HG03439 (cell line): Measurements from ENCODE around the gene PMPCA.

ENCODE experiments used
- ATAC-seq: cut with Tn5 transposase; IDR thresholded peaks from one replicate; pipeline ENCODE4 v1.9.1; 2021; ENCODE audit warnings: mild to moderate bottlenecking, moderate library complexity; ENCODE audit not compliant: unreplicated experiment

The PMPCA gene

DNA sequence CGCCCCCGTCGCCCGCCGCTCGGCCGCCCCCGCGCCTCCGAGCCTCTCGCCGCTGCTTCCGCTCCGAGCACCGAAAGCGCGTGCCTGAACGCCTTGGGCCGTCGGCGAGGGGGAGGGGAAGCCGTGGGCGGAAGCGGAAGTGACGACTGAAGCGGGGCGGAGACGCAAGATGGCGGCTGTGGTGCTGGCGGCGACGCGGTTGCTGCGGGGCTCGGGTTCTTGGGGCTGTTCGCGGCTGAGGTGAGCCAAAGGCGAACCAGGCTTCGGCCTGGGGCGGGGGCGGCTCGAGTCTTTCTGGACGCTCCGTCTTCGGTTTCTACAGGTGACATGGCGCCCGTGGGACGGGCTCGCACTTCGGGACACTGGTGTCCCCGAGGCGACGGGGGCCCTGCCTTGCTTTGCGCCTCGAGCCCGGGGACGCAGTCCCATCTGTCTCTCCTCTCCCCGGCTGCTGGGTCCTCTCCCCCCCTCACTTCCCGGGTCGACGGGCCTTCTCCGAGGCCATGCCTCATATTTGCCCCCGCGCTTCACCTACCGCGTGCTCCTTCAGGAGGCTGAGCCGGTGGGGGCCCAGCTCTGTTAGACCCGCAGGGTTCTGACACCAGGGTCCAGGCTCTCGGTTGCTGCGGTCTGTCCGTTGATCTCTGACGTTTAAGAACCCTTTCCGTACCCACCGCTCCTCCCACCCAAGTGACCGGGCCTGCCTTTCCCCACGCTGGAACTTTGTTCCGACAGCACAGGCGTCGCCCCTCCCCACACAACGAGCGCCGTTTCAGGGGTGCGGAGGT is at the start of gene PMPCA, which contains the start of gene ENTR1:
Gene PMPCA, plus strand, starts transcription at position 159 of the 788 bp plus-strand sequence. Its CDS starts 11 bp downstream, at position 170.
Gene ENTR1, minus strand, starts transcription at position 115 of the 788 bp plus-strand sequence. CDS start 217 bp downstream, outside the sequence.
- ATAC-seq, result peak; percentile 74

DNA sequence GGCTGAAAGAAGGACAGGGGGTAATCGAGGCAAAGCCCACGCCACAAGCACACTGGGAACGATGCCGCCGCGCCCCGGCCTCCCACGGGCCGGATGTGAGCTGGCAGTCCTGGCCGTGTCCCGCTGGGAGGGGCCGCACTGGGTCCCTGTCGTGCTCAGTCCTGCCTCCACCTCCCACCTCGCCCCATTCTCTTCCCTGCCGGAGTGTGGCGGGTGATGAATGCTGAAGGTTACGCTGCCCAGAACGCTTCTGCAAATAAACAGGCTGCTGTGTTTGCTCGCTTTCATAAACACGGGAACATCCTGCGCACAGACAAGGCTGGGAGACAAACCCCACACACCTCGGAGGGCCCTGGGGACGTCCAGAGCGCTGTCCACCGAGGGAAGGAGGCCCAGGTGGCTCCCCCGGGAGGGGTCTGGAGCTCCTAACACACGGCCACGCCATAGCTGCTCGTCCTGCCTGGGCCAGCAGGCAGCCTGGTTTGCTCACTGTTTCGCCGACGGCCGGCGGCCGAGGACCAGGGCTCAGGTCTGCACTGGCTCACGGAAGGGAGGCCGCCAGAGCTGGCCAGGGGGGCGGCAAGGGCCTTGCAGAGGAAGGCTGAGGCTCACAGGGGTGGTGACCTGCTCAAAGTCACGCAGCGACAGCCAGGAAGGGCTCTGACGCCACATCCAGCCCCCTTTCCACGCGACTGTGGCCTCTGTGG is 49.3 kb upstream of the PMPCA start:
- ATAC-seq, result no peak

DNA sequence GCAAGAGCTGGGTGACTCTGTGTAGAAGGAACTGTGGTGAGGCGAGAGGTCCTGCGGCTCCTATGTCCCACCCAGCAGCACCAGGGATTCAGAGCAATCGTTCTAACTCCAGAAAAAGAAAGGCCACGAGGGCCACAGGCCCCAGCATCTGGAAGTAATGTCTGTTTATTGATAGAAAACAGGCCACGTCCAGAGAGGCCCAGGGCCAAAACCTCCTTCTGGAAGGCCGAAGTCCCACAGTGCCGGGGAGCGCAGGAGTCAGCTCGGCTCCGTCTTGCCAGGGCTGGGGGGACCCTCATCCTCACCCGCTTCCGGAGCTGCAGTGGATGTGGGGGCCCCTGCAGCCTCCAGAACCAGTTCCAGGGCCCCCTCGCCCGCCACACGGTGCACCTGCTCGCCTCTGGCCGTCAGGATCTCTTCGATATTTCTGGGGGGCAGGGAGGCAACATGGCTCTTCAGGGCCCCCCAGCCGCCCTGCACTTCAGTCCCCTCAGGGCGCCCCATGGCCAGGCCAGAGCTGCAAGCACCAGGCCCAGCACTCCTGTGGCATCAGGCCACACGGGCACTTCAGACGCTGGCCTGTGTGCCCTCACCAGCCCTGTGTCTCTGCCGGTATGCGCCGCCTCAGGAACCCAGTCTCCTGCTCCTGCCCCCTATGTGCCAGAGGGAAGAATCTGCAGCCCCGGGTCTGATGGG is 48.6 kb upstream of the PMPCA start:
- ATAC-seq, result no peak

GRCh38 chr9:136362450-136362784 is 48.0 kb upstream of the PMPCA start:
- ATAC-seq, result no peak

DNA sequence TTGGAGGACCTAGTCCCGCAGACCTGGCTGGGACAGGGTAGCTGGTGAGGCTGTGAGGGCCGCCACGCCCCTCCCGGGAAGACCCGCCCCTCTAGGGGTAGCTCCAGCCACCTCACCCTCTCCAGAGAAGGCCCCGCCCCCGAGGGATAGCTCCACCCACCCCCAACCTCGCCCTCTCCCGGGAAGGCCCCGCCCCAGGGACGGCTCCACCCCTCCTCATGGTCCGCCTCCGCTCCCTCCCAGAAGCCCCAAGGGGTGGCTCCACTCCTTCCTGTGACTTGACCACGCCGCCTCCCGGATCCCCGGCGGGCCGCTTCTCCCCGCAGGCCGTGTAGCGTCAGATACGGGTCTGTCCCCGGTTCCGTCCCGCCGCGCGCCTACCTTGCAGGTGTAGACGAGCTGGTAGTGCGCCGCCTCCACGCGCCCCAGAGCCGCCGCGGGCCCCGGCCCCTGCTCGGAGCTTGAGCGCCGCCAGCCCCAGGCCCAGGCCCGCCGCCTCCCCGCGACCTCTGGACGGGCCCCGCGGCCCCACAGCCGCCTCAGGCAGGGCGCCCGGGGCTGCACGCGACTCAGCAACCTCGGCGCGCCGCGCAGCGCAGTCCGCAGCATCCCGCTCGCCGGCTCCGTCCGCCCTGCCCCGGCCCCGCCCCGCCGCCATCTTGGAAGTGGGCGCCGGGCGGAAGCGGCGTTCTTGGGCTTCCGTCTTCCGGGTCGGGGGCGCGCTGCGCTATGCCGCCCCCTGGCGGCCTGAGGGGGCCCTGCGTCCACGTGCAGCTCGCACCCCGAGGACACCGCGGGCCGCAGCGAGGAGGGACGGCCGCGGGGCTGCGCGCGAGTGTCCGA is 47.1 kb upstream of the PMPCA start, which contains the start of gene DNLZ:
Gene DNLZ, minus strand, starts transcription at position 639 of the 843 bp plus-strand sequence. Its CDS starts 30 bp downstream, at position 609.
- ATAC-seq, result peak; percentile 70

DNA sequence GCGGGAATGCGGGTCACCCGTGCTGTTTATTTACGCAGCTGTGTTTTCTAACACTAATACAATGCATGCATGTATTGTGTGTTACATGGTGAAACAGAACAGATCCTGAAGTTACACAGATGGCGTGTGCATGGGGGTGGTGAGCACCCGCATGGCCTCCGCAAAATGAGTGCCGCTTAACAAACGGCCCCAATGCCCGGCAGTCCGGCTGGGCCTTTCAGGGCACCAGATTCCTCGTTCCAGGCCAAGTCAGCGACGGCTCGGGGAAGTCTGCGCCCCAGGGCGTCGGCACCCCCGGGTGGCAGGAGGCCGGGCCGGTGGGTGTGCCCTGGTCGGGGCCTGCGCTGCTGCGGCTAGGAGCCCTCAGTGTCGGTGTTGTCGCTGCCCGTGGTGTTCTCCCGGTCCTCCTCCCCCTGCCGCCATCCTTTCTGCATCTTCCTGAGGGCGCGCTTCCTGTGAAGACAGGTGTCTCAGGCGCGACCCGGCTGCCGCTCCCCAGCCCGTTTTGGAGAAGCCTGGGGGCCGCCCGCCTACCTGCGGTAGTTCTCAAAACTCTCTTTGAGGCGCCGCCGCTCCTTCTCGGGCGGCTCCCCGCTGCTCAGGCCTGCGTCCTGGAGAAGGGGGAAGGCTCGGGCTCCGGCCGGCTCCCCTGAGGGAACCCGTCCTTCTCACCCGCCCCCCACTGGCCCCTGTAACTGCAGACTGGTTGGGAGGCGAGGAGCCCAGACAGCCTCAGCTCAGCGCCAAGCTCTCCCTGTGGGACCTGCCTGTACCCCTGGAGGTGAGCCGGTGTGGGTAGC is 46.3 kb upstream of the PMPCA start:
- no peak for ATAC-seq

GRCh38 chr9:136364942-136365774 is 45.3 kb upstream of the PMPCA start:
- ATAC-seq, result no peak

GRCh38 chr9:136365775-136366222 is 44.7 kb upstream of the PMPCA start:
- ATAC-seq, result no peak

- no peak for ATAC-seq
Observed at GRCh38 chr9:136366826-136367225, 43.6 kb upstream of the PMPCA start.

DNA sequence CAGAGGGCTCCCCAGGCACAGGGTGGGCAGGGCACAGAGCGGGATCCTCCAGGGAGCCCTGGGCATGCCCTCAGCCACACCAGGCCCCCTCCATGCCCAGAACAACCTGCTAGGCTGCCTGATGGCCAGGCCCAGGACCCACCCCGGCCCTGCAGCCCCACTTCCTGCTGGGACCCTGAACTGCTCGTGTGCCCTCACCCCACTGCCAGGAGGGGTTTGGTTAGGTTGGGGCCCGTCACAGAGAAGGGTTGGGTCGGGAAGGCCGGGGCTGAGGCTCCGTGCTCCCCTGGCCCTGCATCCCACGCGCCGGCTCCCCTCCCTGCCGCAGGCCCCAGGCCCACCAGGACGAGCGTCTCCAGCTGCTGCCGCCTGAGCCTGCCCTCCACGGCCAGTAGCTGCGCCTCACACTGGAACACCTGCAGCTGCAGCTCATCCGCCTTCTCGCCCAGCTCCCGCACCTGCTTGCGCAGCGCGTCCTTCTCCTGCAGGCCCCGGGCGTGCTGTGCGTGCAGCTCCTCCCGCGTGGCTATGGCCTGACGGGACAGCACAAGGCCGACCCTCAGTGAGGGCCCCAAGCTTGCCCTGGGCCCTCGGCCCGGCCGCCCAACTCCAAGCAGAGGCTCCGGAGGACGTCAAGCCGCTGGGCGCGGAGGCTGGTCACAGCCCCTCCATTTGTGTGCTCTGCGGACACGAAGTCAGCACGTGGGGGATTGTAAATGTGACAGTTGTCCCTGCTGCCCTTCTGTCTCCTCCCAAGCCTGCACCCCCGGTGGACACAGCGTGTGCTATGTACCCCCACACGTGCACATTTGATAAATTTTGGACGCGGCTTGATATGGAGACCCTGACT is 42.9 kb upstream of the PMPCA start:
- no peak for ATAC-seq

DNA sequence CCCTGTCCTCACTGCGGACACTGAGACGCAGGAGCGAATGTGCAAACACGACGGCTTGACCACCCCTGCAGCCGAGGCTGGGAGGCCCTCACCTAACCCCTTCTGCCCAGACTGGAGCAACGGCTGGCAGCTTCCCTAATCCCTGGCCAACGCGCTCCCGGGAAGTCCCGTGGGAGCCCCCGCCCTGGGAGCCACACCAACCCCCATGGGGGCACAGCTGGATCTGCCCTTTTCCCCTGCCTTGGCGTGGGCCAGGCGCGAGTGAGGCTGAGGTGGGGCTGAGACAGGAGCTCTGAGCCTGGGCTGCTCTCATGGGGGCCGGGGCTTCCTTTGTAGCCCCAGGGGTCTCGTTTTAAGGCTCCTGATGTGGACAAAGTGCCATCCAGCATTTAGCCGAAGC is 42.3 kb upstream of the PMPCA start:
- no peak for ATAC-seq

DNA sequence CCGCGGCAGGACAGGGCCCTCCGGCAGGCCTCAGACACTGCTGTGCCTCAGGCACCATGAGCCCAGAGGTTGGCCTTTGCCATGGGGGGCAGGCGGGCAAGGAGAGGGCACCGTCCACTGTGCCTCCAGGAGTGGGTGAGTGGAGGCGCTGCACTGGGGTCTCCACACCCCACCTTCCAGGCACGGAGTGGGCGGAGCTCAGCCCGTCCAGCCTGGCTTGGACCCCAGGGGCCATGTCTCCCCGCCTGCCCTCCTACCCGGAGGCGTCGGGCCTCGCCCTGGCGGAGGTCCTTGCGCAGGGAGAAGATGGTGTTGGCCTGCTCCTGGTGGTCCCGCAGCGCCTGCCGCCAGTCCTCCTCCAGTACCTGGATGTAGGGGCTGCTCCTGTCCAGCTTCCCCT is 40.4 kb upstream of the PMPCA start:
- no peak for ATAC-seq

DNA sequence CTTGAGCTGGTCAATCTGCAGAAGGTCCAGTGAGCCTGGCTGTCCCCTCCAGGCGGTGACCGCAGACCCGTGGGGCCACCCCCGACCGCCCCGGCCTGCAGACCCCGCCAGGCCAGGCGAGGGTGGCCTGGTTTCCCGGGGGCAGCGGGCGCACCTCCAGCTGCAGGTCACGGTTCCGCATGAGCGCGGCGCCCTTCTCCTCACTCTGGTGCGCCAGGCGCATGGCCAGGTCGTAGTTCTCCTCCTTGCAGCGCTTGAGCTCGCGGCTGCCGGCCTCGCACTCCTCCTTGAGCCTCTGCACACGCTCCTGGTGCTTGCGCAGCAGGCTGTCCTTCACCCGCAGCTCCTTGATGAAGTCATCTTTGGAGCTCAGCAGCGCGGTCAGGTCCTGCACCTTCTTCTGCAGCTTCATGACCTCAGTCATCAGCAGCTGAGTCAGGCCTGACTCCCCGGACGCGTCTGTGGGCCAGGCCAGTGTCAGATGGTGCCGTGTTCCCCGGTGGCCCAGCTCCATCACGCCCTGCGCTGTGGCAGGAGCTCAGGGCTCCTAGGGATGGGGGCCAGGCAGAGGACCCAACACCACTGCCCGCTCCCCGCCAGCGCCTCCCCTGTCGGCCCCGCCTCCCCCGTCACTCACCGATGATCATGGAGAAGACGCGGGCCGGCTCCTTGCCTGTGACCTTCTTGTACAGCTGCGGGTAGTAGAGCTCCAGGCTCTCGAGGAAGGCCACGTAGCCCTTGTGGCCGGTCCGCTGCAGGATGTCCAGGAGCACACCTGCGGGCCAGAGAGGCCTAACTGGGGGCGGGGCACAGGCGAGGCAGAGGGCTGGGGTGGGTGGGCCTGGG is 39.5 kb upstream of the PMPCA start:
- no peak for ATAC-seq

GRCh38 chr9:136371533-136371880 is 39.0 kb upstream of the PMPCA start:
- ATAC-seq, result no peak

GRCh38 chr9:136372006-136372405 is 38.5 kb upstream of the PMPCA start:
- no peak for ATAC-seq

DNA sequence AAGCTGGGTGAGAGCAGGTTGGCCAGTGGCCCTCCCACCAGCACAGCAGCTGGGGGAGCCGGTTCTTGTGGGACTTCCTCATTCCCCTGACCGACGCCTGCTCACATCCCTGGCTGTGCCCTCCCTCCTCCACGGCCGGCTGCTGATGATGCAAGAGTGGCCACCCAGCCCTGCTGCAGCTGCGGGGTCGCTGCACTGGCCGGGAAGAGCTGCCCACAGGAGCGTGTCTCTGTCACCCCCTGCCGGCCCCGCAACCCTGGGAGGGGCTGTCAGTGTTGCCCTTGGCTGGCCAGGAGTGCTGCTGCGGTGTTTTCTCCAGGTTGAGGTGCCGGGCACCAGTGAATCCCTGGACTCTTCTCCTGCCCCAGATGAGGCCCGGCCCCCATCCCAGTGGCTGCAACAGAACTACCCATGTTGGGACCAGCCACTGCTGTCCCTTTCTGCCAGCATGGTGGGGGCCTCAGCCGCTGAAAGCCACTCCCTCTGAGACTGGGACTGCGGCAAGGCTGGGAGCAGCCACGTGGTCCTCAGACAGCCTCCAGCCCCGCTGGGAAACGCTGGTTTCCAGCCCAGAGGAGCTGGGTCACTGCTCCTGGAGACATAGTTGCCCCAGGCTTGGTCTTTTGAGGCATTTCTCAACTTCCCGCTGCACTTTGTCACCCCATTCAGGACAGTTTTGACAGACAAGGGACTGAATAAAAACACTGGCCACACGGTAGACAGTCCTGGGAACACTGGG is 37.7 kb upstream of the PMPCA start:
- no peak for ATAC-seq
